ENCODE data around the gene KIF22. TPM values are rescaled to one million over a fixed set of nuclear protein-coding genes. Genes with fewer than 3 reads are reported as not detected.

Gene KIF22
- total and polyA plus RNA-seq, 9 of the 15 experiments (the other 6 are each of a cell fraction or from before 2014, with no cell fraction given) = 8.7 to 232 (median 131) TPM

GRCh38 chr16:29770250-29770929 is 20.2 kb upstream of the KIF22 start:
- FAIRE-seq (no peak), ATAC-seq (no peak), DNase-seq (ENCODE audit: extremely low read depth in 1 of 4, low spot score in 3 of 4) (no peak)
- WGBS (ENCODE audit: insufficient coverage, low coverage, missing lambda C conversion rate) = 33% methylated on average over 7 of the region's 7 CpGs
- ChIA-PET POLR2A (interaction anchor here (1.3 to 2.1 kb wide), 2 partner anchors 9 to 34 kb away, joined by 3 to 9 read pairs; no protein-coding TSS in a partner anchor), CTCF (ENCODE audit: low intra/inter-chr PET ratio) (no interaction called here)
- H3K9ac ChIP-seq (ENCODE audit: insufficient read depth in 1 of 2, low read depth in 2 of 2, low read length in 2 of 2) = no peak overlapping the region
- H3K27me3 ChIP-seq (ENCODE audit: control insufficient read depth in 2 of 2, insufficient read depth in 2 of 2, low read length in 2 of 2) = no peaks in the 10 kb centered on the region
- in situ Hi-C loops (cut with MboI) = no loop called here
- no peak overlapping the region for H2AFZ ChIP-seq (ENCODE audit: low read depth, low read length)
- no peaks in the 10 kb centered on the region for H3K9me3 ChIP-seq (replicated peaks; ENCODE audit: control insufficient read depth, insufficient read depth, low read depth, low read length)
- H3K79me2 ChIP-seq (ENCODE audit: control insufficient read depth, insufficient read depth, low read length) = no peaks in the 10 kb centered on the region
- no peaks in the 10 kb centered on the region for H3K9me1 ChIP-seq (ENCODE audit: control insufficient read depth, insufficient read depth, low read length)
- BruUV-seq (replicated peaks) = no TSS peak
- H4K20me1 ChIP-seq (replicated peaks; ENCODE audit: control insufficient read depth, insufficient read depth, low read length) = no peaks in the 10 kb centered on the region
- no peak overlapping the region for H3K4me2 ChIP-seq (ENCODE audit: insufficient read depth, low read length)
- TF ChIP-seq XRCC4 (IDR thresholded peaks at IDR 0.05; ENCODE audit: extremely low read depth, insufficient read depth, insufficient read length) (no peak), FOXA1 (IDR thresholded peaks at IDR 0.05; ENCODE audit: borderline replicate concordance) (no peak), CEBPG (CRISPR knock-in tag; IDR thresholded peaks at IDR 0.05) (no peak), CEBPG (tag; conservative IDR thresholded peaks at IDR 0.05 in 1 of 2, IDR thresholded peaks at IDR 0.05 in 1 of 2) (no peak), FOXJ3 (CRISPR knock-in tag; IDR thresholded peaks at IDR 0.05) (no peak), HCFC1 (IDR thresholded peaks at IDR 0.05; ENCODE audit: low read depth, low read length) (no peak), ZNF764 (CRISPR knock-in tag; IDR thresholded peaks at IDR 0.05; ENCODE audit: low read depth) (no peak), MYC (IDR thresholded peaks at IDR 0.05; ENCODE audit: low read depth, low read length) (no peak), MYC (CRISPR knock-in tag; IDR thresholded peaks at IDR 0.05; ENCODE audit: borderline replicate concordance, low read depth) (no peak), TEAD2 (tag; IDR thresholded peaks at IDR 0.05) (no peak), ZBTB8A (IDR thresholded peaks at IDR 0.05; ENCODE audit: partially characterized antibody) (no peak), PURB (CRISPR knock-in tag; IDR thresholded peaks at IDR 0.05; ENCODE audit: low read depth) (no peak), ZNF165 (CRISPR knock-in tag; IDR thresholded peaks at IDR 0.05; ENCODE audit: borderline replicate concordance) (no peak), KLF6 (CRISPR knock-in tag; IDR thresholded peaks at IDR 0.05; ENCODE audit: borderline replicate concordance) (no peak), EHMT2 (IDR thresholded peaks at IDR 0.05) (no peak), POLR2A (conservative IDR thresholded peaks at IDR 0.05) (no peak), ZFP1 (CRISPR knock-in tag; IDR thresholded peaks at IDR 0.05) (no peak), KDM2B (CRISPR knock-in tag; IDR thresholded peaks at IDR 0.05) (no peak)
- H3K4me3 ChIP-seq = no peak overlapping the region
- H3K36me3 ChIP-seq (ENCODE audit: control insufficient read depth, insufficient read depth, low read length) = no peaks in the 10 kb centered on the region
- intact Hi-C loops (cut with micrococcal nuclease) = no loop called here
- H3K27ac ChIP-seq (ENCODE audit: extremely low read depth, low read depth, low read length) = no peak overlapping the region
- peaks cover 4 to 7% of the 10 kb centered on the region in 2 experiments for H3K4me1 ChIP-seq (replicated peaks in 1 of 2; ENCODE audit: control insufficient read depth in 2 of 2, insufficient read depth in 2 of 2, low read length in 2 of 2)

Data from K562 (cell line).